ENCODE data around the gene IFITM2. TPM values are rescaled to one million over a fixed set of nuclear protein-coding genes. Genes with fewer than 3 reads are reported as not detected.
"Not testable (repeated sequence)": the region's sequence is repeated elsewhere in the genome, so short reads cannot be mapped to it uniquely, and the experiment has no call there.

The IFITM2 gene
- total RNA-seq, 1 experiment from 2014 or later = 16.3 TPM

DNA sequence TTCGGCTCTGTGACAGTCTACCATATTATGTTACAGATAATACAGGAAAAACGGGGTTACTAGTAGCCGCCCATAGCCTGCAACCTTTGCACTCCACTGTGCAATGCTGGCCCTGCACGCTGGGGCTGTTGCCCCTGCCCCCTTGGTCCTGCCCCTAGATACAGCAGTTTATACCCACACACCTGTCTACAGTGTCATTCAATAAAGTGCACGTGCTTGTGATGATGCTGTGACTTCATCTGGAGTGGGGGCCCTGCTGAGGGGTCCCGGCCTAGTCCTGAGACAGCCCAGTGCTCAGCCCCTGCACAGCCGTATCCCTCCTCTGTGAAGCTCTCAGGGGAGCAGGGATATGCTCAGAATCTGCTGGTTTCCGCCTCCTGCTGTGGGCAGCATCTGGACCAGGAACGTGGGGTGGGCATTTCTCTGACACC lies 7.5 kb downstream of the IFITM2 start:
- no peak for DNase-seq (ENCODE audit: low read depth in 1 of 2, low spot score in 2 of 2)
- H3K36me3 ChIP-seq = peaks cover 2% of the 10 kb centered on the region; the same call in 1 of the 2 replicates
- no peak overlapping the region for H3K4me3 ChIP-seq
- no peak overlapping the region for H3K27ac ChIP-seq
- no peaks in the 10 kb centered on the region for H3K27me3 ChIP-seq (replicated peaks)
- H3K9me3 ChIP-seq (replicated peaks) = no peaks in the 10 kb centered on the region
- H3K4me1 ChIP-seq (replicated peaks) = peaks cover 4% of the 10 kb centered on the region

DNA sequence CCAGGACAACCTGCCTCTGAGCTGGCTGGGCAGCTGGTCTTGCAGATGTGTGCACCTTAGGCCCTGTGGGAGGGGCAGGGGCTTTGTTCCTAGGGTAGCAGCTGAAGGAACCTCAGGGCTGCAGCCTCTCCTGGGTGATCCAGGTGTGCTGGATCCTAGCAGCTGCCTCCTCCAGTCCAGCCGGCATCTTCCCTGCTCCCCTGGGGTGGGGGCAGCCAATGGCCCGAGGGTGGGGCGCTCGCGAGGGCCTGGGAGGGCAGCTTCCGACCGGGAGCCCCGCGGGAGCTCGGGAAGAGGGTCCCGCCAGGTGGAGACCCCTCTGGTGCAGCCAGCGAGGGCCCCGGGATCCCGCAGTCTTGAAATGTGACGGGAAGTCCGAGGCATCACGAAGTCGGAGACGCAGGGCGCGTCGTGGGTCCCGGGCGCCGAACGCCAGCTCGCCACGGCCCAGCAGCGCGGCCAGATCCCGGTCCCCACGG lies 7.9 kb downstream of the IFITM2 start:
- Histone ChIP-seq H3K36me3 (peaks cover 2% of the 10 kb centered on the region; the same call in 1 of the 2 replicates), H3K4me3 (no peak overlapping the region)

DNA sequence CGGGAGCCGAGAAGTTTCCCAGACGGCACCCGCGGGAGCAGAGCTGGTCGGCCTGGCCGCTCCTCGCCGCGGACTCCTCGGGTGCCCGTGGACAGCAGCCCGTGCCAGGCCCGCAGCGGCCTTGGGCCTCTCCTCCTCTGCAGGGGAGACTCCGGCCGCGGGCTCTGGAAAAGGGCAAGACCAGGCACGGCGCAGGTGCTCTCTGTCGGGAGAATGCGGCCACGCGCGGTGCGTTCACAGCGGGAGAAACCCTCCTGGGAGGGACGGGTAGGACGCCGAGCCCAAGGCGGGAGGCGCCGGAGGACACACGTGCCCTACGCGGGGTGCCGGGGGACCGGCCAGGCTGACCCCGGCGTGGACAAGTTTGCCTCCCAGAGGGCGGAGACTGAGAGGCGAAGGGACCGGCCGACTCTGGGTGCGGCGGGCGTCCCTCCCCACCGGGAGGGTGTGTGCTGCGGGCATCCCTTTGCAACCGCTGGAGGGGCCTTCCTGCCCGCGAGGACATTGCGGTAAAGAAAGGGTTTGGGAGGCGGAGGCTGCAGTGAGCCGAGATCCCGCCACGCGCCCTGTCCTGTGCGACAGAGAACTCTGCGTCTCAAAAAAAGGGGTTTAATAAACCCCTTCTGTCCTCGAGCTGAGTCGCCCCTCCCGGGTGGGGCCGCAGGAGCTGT lies 8.6 kb downstream of the IFITM2 start:
- Histone ChIP-seq H3K4me3 (no peak overlapping the region), H3K9me3 (replicated peaks) (no peaks in the 10 kb centered on the region), H3K4me1 (replicated peaks) (peaks cover 8% of the 10 kb centered on the region), H3K27ac (no peak overlapping the region), H3K36me3 (peaks cover 2% of the 10 kb centered on the region; the same call in 1 of the 2 replicates), H3K27me3 (replicated peaks) (no peaks in the 10 kb centered on the region)
- no peak for DNase-seq (ENCODE audit: low read depth in 1 of 2, low spot score in 2 of 2)

More for the DNA sequence above, 7.9 kb downstream of the IFITM2 start:
- no peaks in the 10 kb centered on the region for H3K9me3 ChIP-seq (replicated peaks)
- no peak for DNase-seq (ENCODE audit: low read depth in 1 of 2, low spot score in 2 of 2)
- H3K4me1 ChIP-seq (replicated peaks) = peaks cover 4% of the 10 kb centered on the region; the same call in 1 of the 2 replicates
- H3K27ac ChIP-seq = no peak overlapping the region
- H3K27me3 ChIP-seq (replicated peaks) = no peaks in the 10 kb centered on the region

DNA sequence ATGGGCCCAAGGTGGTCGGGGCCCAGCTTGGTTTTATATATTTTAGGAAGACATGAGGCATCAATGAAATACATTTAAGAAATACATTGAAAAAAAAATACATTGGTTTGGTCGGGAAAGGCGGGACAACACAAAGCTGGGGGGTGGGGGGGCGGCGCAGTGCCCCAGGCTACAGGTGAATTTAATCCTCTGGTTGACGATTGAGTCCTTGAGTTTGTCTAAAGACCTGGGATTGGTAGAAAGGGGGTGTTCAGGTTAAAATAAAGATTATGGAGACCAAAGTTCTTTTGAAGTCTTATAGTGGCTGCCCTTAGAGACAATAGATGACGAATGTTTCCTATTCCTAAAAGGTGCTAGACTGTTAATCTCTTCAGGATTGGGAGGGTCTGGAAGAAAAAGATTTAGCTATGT lies 9.3 kb downstream of the IFITM2 start:
- Histone ChIP-seq H3K27me3 (replicated peaks) (no peaks in the 10 kb centered on the region), H3K9me3 (replicated peaks) (no peaks in the 10 kb centered on the region), H3K36me3 (peaks cover 2% of the 10 kb centered on the region; the same call in 1 of the 2 replicates), H3K27ac (no peak overlapping the region), H3K4me3 (no peak overlapping the region), H3K4me1 (replicated peaks) (peaks cover 8% of the 10 kb centered on the region)
- no peak for DNase-seq (ENCODE audit: low read depth in 1 of 2, low spot score in 2 of 2)

DNA sequence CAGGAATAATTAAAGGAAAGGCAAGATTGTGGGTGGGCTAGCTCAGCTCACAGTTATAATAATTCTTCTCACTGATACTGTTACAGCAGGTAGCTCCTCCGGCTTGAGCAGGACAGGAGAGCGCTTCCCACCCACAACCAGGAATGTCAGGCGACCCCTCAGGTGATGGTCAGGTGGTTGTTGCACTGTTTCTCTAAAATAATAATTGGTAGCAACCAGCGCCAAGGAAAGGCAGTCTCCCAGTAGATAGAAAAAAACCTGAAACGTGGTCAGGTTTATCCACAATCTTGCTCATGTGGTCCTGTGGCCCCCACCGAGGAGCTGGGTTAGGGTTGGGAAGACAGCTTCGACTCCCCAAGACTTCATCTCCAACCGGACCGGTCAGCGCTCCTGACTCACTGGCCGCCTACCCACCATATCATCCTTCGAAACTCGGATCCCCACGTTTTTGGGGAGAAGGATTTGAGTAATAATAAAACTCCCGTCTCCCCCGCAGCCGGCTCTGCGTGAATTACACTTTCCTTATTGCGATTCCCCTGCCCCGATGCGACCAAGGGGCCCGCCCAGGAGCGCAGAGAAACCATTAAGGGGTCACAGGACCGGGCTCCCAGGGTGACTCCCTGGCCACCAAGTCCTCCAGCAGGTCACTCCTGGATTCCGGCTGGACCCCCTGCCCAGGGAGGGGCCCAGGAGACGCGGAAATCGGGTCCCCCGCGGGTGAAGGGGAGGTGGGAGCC lies 10.2 kb downstream of the IFITM2 start:
- H3K27me3 ChIP-seq (replicated peaks); H3K9me3 ChIP-seq (replicated peaks); H3K27ac ChIP-seq; DNase-seq (ENCODE audit: low read depth in 1 of 2, low spot score in 2 of 2); H3K4me3 ChIP-seq; H3K4me1 ChIP-seq (replicated peaks); H3K36me3 ChIP-seq: not testable (repeated sequence)

DNA sequence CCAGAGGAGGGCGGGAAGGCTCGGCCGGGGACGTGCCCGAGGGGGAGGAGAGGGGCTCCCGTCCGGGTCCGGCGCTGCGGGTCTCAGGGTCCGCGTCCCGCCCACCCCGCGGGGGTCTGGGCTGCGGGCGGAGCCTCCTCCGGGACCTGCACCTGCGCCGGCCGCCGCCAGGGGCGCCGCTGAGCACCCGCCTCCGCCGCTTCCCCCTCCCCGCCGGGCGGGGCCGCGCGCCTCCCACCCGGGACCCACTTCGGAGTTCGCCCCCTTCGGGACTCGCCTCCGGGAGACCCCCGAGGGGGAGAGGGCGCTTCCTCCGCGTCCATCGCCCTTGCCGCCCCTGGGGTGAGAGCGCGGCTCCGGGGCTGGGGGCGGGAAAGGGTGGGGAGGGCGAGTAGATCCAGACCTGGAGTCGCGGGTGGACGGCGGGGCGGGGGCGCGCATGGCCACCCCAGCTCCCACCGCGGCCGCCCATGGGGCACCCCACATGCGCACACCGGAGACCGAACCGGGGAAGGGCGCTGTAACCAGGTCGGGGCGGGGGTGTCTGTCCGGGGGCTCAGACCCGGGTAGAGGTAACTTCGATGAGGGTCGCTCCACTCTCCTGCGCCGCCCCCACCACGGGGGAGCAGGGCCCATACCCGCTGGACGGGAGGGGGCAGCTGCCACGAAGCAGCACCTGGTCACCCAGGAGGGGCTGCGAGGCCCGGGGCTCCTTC lies 10.9 kb downstream of the IFITM2 start:
- H3K36me3 ChIP-seq; H3K9me3 ChIP-seq (replicated peaks); H3K27me3 ChIP-seq (replicated peaks); H3K4me3 ChIP-seq; H3K27ac ChIP-seq; H3K4me1 ChIP-seq (replicated peaks); DNase-seq (ENCODE audit: low read depth in 1 of 2, low spot score in 2 of 2): not testable (repeated sequence)

DNA sequence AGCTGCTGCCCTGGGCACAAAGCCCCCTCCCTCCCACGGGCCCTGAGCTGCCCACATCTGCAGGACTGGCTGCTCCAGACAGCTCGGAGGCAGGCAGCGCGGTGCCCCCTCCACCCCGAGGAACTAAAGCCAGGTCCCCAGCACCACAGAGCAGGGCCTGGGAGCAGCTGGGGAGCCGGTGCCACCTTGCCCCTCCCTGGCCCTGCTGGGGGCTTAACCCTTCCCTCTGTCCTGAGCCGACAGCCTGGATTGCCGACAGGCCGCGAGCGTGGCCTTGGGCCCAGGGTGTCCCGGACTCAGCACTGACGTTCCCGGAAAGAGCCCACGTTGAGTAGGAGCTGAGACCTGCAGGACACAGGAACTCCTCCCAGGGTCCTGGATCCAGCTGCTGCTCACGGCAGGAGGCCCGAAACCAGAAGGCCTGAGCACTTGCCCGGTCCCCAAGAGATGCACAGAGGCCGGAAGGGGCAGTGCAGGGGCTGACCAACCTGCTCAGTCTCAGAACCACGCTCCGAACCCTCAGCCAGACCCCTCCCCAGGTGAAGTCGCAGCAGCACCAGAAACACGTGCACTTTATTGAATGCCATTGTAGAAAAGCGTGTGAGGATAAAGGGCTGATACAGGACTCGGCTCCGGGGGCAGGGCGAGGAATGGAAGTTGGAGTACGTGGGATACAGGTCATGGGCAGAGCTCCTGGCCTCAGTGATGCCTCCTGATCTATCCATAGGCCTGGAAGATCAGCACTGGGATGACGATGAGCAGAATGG lies 11.7 kb downstream of the IFITM2 start:
- not testable (repeated sequence) for H3K27me3 ChIP-seq (replicated peaks); H3K4me1 ChIP-seq (replicated peaks); H3K27ac ChIP-seq; H3K9me3 ChIP-seq (replicated peaks); H3K36me3 ChIP-seq
- peak overlapping the region; percentile 36 for H3K4me3 ChIP-seq
- peak in 1 of 2 experiments; percentile 28 for DNase-seq (ENCODE audit: low read depth in 1 of 2, low spot score in 2 of 2)

DNA sequence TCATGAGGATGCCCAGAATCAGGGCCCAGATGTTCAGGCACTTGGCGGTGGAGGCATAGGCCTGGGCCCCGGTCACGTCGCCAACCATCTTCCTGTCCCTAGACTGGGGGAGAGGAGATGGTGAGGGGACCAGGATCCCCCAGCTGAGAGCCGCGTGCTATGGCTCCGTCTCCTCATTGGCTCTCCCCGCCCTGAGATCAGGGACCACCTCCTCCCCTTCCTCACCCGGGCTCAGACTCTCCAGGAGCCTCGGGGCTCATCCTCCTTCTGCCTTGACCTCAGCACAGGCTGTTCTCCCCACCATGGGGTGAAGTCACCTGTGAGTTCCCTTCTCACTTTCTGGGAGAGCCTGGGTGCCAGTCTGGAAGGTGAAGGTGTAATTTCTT lies 12.3 kb downstream of the IFITM2 start:
- DNase-seq (ENCODE audit: low read depth in 1 of 2, low spot score in 2 of 2); H3K27ac ChIP-seq; H3K4me1 ChIP-seq (replicated peaks); H3K9me3 ChIP-seq (replicated peaks); H3K27me3 ChIP-seq (replicated peaks); H3K36me3 ChIP-seq: not testable (repeated sequence)
- peak overlapping the region; percentile 49 for H3K4me3 ChIP-seq

DNA sequence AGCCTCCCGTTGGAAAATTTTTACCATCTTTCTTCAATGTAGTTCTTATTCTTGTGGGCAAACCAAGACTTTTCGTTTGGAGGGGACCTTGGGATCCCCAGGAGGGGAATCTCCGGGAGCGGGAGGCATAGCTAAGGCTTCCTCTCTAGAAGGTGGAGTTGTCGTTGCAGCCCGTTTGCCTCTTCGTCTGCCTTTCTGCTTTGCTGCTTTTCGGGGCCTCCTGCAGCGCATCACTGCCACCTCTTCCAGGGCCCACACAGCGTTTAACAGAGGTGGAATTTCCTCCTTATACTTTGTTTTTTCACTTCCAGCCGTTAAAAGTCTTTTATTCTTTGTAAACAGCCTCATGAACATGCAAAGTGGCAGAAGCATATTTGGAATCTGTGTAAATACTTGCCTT lies 16.5 kb downstream of the IFITM2 start:
- Histone ChIP-seq H3K4me3 (no peak overlapping the region), H3K27ac (no peak overlapping the region), H3K36me3 (peaks cover 2% of the 10 kb centered on the region; the same call in 1 of the 2 replicates), H3K27me3 (replicated peaks) (no peaks in the 10 kb centered on the region), H3K4me1 (replicated peaks) (peaks cover 16% of the 10 kb centered on the region), H3K9me3 (replicated peaks) (no peaks in the 10 kb centered on the region)
- no peak for DNase-seq (ENCODE audit: low read depth in 1 of 2, low spot score in 2 of 2)

GRCh38 chr11:324593-325517 lies 17.2 kb downstream of the IFITM2 start:
- not testable (repeated sequence) for H3K36me3 ChIP-seq; H3K27me3 ChIP-seq (replicated peaks); H3K4me3 ChIP-seq; H3K9me3 ChIP-seq (replicated peaks); DNase-seq (ENCODE audit: low read depth in 1 of 2, low spot score in 2 of 2); H3K27ac ChIP-seq
- H3K4me1 ChIP-seq (replicated peaks) = peaks cover 12% of the 10 kb centered on the region

- H3K36me3 ChIP-seq = no peaks in the 10 kb centered on the region
- no peak for DNase-seq (ENCODE audit: low read depth in 1 of 2, low spot score in 2 of 2)
These were observed 18.4 kb downstream of the IFITM2 start for GRCh38 chr11:325796-326591.

DNA sequence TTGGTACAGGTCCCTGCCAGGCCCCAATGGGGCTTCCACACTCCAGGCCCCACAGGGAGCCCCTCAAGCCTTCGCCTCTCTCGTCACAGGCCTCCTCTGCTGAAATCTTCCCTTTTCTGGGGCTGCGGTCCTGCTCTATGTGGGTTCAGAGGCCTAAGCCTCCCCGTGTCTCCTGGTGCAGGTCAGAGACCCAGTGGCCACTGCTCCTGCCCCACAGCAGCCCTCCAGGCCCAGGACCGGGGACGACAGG lies 18.9 kb downstream of the IFITM2 start:
- Histone ChIP-seq H3K27ac (no peak overlapping the region), H3K27me3 (replicated peaks) (no peaks in the 10 kb centered on the region), H3K36me3 (no peaks in the 10 kb centered on the region), H3K9me3 (replicated peaks) (no peaks in the 10 kb centered on the region), H3K4me1 (replicated peaks) (peaks cover 8% of the 10 kb centered on the region), H3K4me3 (no peak overlapping the region)
- DNase-seq (ENCODE audit: low read depth in 1 of 2, low spot score in 2 of 2) = no peak

More at GRCh38 chr11:325796-326591, 18.4 kb downstream of the IFITM2 start:
- Histone ChIP-seq H3K9me3 (replicated peaks) (no peaks in the 10 kb centered on the region), H3K27ac (no peak overlapping the region), H3K27me3 (replicated peaks) (no peaks in the 10 kb centered on the region), H3K4me1 (replicated peaks) (peaks cover 9% of the 10 kb centered on the region), H3K4me3 (no peak overlapping the region)
